Measurements from ENCODE around the gene ALPG.
"Not testable (repeated sequence)": the region's sequence is repeated elsewhere in the genome, so short reads cannot be mapped to it uniquely, and the experiment has no call there.

ALPG gene

GRCh38 chr2:232419245-232420072 lies 12.8 kb downstream of the ALPG start:
- no peak for DNase-seq (ENCODE audit: low read depth)

GRCh38 chr2:232420073-232420454 lies 13.4 kb downstream of the ALPG start:
- DNase-seq (ENCODE audit: low read depth): no peak

GRCh38 chr2:232420463-232421188 lies 14.0 kb downstream of the ALPG start:
- no peak for DNase-seq (ENCODE audit: low read depth)

GRCh38 chr2:232421189-232421785 lies 14.6 kb downstream of the ALPG start:
- DNase-seq (ENCODE audit: low read depth): no peak

GRCh38 chr2:232422051-232422450 lies 15.4 kb downstream of the ALPG start:
- DNase-seq (ENCODE audit: low read depth): no peak

- not testable (repeated sequence) for DNase-seq (ENCODE audit: low read depth)
These were observed 16.4 kb downstream of the ALPG start for GRCh38 chr2:232422996-232423395.

GRCh38 chr2:232423407-232423806 lies 16.8 kb downstream of the ALPG start:
- not testable (repeated sequence) for DNase-seq (ENCODE audit: low read depth)

GRCh38 chr2:232431705-232432590 lies 25.3 kb downstream of the ALPG start:
- no peak for DNase-seq (ENCODE audit: low read depth)

- DNase-seq (ENCODE audit: low read depth): no peak
These were observed 26.0 kb downstream of the ALPG start for GRCh38 chr2:232432598-232433184.

GRCh38 chr2:232433622-232434021 lies 27.0 kb downstream of the ALPG start:
- DNase-seq (ENCODE audit: low read depth): not testable (repeated sequence)

GRCh38 chr2:232434091-232434490 lies 27.4 kb downstream of the ALPG start:
- no peak for DNase-seq (ENCODE audit: low read depth)

- DNase-seq (ENCODE audit: low read depth): no peak
These were observed 28.1 kb downstream of the ALPG start for GRCh38 chr2:232434563-232435374.

- no peak for DNase-seq (ENCODE audit: low read depth)
These were observed 28.7 kb downstream of the ALPG start for GRCh38 chr2:232435375-232435648.

- no peak for DNase-seq (ENCODE audit: low read depth)
These were observed 29.2 kb downstream of the ALPG start for GRCh38 chr2:232435805-232436204.

- DNase-seq (ENCODE audit: low read depth): no peak
These were observed 29.9 kb downstream of the ALPG start for GRCh38 chr2:232436381-232437194.

- no peak for DNase-seq (ENCODE audit: low read depth)
These were observed 30.5 kb downstream of the ALPG start for GRCh38 chr2:232437195-232437571.

- DNase-seq (ENCODE audit: low read depth): no peak
These were observed 31.4 kb downstream of the ALPG start for GRCh38 chr2:232438091-232438490.

- peak; percentile 15 for DNase-seq (ENCODE audit: low read depth)
These were observed 32.5 kb downstream of the ALPG start for GRCh38 chr2:232438951-232439757.

- DNase-seq (ENCODE audit: low read depth): no peak
These were observed 33.1 kb downstream of the ALPG start for GRCh38 chr2:232439758-232440135.
